Liver (tissue), 9 donors: ENCODE measurements around the gene TSHZ2. TPM values are rescaled to one million over a fixed set of nuclear protein-coding genes. Genes with fewer than 3 reads are reported as not detected.

ENCODE experiments used
- DNase-seq: peaks from one replicate; pipeline ENCODE4 v3.0.0-alpha.2; 2017; ENCODE audit warnings: low spot score
- H3K27ac ChIP-seq, 2 donors: one replicate each; pipeline ENCODE4 v1.7.0; 2013; ENCODE audit warnings: inconsistent platforms in 2 of 2, low read length in 2 of 2, control low read depth in 1 of 2, low read depth in 1 of 2, mild to moderate bottlenecking in 1 of 2
- H3K27me3 ChIP-seq, 4 donors: one replicate each; pipeline versions ENCODE4 v1.6.1 to v1.7.0; 2013; ENCODE audit warnings: low read length in 3 of 4, inconsistent platforms in 1 of 4, mild to moderate bottlenecking in 1 of 4, moderate library complexity in 1 of 4; ENCODE audit not compliant: control insufficient read depth in 4 of 4, insufficient read depth in 4 of 4
- H3K36me3 ChIP-seq, 4 donors: one replicate each; pipeline versions ENCODE4 v1.6.1 to v1.7.0; 2013; ENCODE audit warnings: low read length in 3 of 4, mild to moderate bottlenecking in 3 of 4, low read depth in 1 of 4, moderate library complexity in 1 of 4; ENCODE audit not compliant: control insufficient read depth in 4 of 4, insufficient read depth in 3 of 4
- H3K4me1 ChIP-seq, 4 donors: one replicate each; pipeline versions ENCODE4 v1.6.1 to v1.7.0; 2013; ENCODE audit warnings: low read length in 3 of 4, mild to moderate bottlenecking in 3 of 4, moderate library complexity in 1 of 4; ENCODE audit not compliant: control insufficient read depth in 4 of 4, insufficient read depth in 4 of 4
- H3K4me3 ChIP-seq, 3 donors: one replicate each; pipeline versions ENCODE4 v1.6.1 to v1.7.0; 2013; ENCODE audit warnings: low read length in 3 of 3, control low read depth in 1 of 3, low read depth in 1 of 3, mild to moderate bottlenecking in 1 of 3
- H3K9ac ChIP-seq, 2 donors: one replicate each; pipeline ENCODE4 v1.7.0; 2013; ENCODE audit warnings: low read length in 2 of 2, mild to moderate bottlenecking in 2 of 2, moderate library complexity in 2 of 2, control low read depth in 1 of 2, low read depth in 1 of 2
- H3K9me3 ChIP-seq, 4 donors: one replicate each; pipeline versions ENCODE4 v1.6.1 to v1.7.0; 2013; ENCODE audit warnings: low read length in 3 of 4; ENCODE audit not compliant: control insufficient read depth in 4 of 4
- ATF3 ChIP-seq: IDR thresholded peaks from 2 replicates; pipeline ENCODE4 v1.6.1; 2016; ENCODE audit warnings: antibody characterized with exemption
- CTCF ChIP-seq: fragments of 150-350 bp; IDR thresholded peaks from 2 replicates; pipeline ENCODE4 v1.5.1; 2017; ENCODE audit warnings: improper control_type of control experiment, low read depth, low read length; ENCODE audit not compliant: missing input control
- FOXA1 ChIP-seq: IDR thresholded peaks from 2 replicates; pipeline ENCODE4 v1.6.1; 2016; ENCODE audit warnings: antibody characterized with exemption
- FOXA2 ChIP-seq: IDR thresholded peaks from 2 replicates; pipeline ENCODE4 v1.6.1; 2016; ENCODE audit warnings: antibody characterized with exemption
- GABPA ChIP-seq, 2 donors: IDR thresholded peaks in 1 of 2; conservative IDR thresholded peaks in 1 of 2; 2 replicates each; pipeline ENCODE4 v1.6.1; 2016; ENCODE audit warnings: antibody characterized with exemption in 2 of 2, mild to moderate bottlenecking in 1 of 2, moderate library complexity in 1 of 2
- HNF4A ChIP-seq, 2 donors: conservative IDR thresholded peaks; 2 replicates each; pipeline ENCODE4 v1.6.1; 2016; ENCODE audit warnings: antibody characterized with exemption in 2 of 2, mild to moderate bottlenecking in 2 of 2
- HNF4G ChIP-seq: IDR thresholded peaks from 2 replicates; pipeline ENCODE4 v1.6.1; 2016; ENCODE audit warnings: antibody characterized with exemption
- MAX ChIP-seq: IDR thresholded peaks from 2 replicates; pipeline ENCODE4 v1.6.1; 2016; ENCODE audit warnings: antibody characterized with exemption
- NR2F2 ChIP-seq: IDR thresholded peaks from 2 replicates; pipeline ENCODE4 v1.6.1; 2016; ENCODE audit warnings: antibody characterized with exemption
- RAD21 ChIP-seq, 2 donors: IDR thresholded peaks; 2 replicates each; pipeline ENCODE4 v1.6.1; 2016; ENCODE audit warnings: antibody characterized with exemption in 2 of 2, mild to moderate bottlenecking in 2 of 2
- REST ChIP-seq: IDR thresholded peaks from 2 replicates; pipeline ENCODE4 v1.6.1; 2016; ENCODE audit warnings: antibody characterized with exemption, mild to moderate bottlenecking
- RXRA ChIP-seq, 2 donors: IDR thresholded peaks; 2 replicates each; pipeline ENCODE4 v1.6.1; 2017 to 2018; ENCODE audit warnings: antibody characterized with exemption in 2 of 2, mild to moderate bottlenecking in 1 of 2
- TAF1 ChIP-seq: conservative IDR thresholded peaks from 2 replicates; pipeline ENCODE4 v1.6.1; 2016; ENCODE audit warnings: antibody characterized with exemption, mild to moderate bottlenecking
- YY1 ChIP-seq: IDR thresholded peaks from 2 replicates; pipeline ENCODE4 v1.6.1; 2016; ENCODE audit warnings: antibody characterized with exemption, mild to moderate bottlenecking
- ZBTB33 ChIP-seq: IDR thresholded peaks from 2 replicates; pipeline ENCODE4 v1.6.1; 2016; ENCODE audit warnings: antibody characterized with exemption
- WGBS: extraction: QIAGEN DNeasy Blood & Tissue Kit; methylation state at CpG from one replicate; pipeline ENCODE4 v1.1.7; 2013; 5-methylcytosine and 5-hydroxymethylcytosine counted together
- polyA plus RNA-seq, 2 donors: library from polyadenylated mRNA; stranded (reverse) in 1 of 2; unstranded in 1 of 2; fragments of 200-250 nt in 1 of 2; fragments of >200 nt in 1 of 2; fragmentation: Nextera tagmentation in 1 of 2; extraction: Ambion mirVana in 1 of 2; gene quantifications; one replicate each; pipeline versions ENCODE4 v1.2.1 to v1.2.3, GENCODE V29; 2013 to 2015
- total RNA-seq, 2 donors: library from RNA; depleted of rRNA; stranded (reverse); fragments of >200 nt; gene quantifications; one replicate each; pipeline ENCODE4 v1.2.3, GENCODE V29; 2014
- donor health status: healthy.
- donor health status: healthy.
- donor health status: healthy.
- donor health status: healthy.
- donor health status: healthy.

The TSHZ2 gene
- total and polyA plus RNA-seq, 4 donors, result 2.9 to 11.3 (median 7.8) TPM

- Histone ChIP-seq H3K4me3 (no peak overlapping the region), H3K9ac (no peak overlapping the region), H3K9me3 (no peaks in the 10 kb centered on the region), H3K4me1 (no peaks in the 10 kb centered on the region), H3K27ac (no peak overlapping the region), H3K27me3 (no peaks in the 10 kb centered on the region), H3K36me3 (no peaks in the 10 kb centered on the region)
- WGBS, result 65% methylated on average over 4 of the region's 4 CpGs
- no peak for TF ChIP-seq ZBTB33
- no peak for TF ChIP-seq NR2F2
- TF ChIP-seq REST, result no peak
- TF ChIP-seq MAX, result no peak
- no peak for TF ChIP-seq RAD21 (IDR thresholded peaks at IDR 0.05)
- TF ChIP-seq HNF4G, result no peak
- TF ChIP-seq FOXA1, result no peak
- TF ChIP-seq CTCF, result no peak
- no peak for DNase-seq
Observed at GRCh38 chr20:53013847-53014246, 41.7 kb downstream of the TSHZ2 start.

- Histone ChIP-seq H3K9me3 (no peaks in the 10 kb centered on the region), H3K4me3 (no peak overlapping the region), H3K9ac (no peak overlapping the region), H3K36me3 (no peaks in the 10 kb centered on the region), H3K27me3 (no peaks in the 10 kb centered on the region), H3K4me1 (no peaks in the 10 kb centered on the region), H3K27ac (no peak overlapping the region)
- no peak for DNase-seq
- 99% methylated on average over 2 of the region's 2 CpGs for WGBS
- no peak for TF ChIP-seq MAX
- TF ChIP-seq FOXA2, result no peak
- no peak for TF ChIP-seq ATF3
- no peak for TF ChIP-seq NR2F2
- TF ChIP-seq RAD21 (IDR thresholded peaks at IDR 0.05), result no peak
- no peak for TF ChIP-seq CTCF
- no peak for TF ChIP-seq HNF4A (conservative IDR thresholded peaks at IDR 0.05)
- no peak for TF ChIP-seq ZBTB33
- TF ChIP-seq FOXA1, result no peak
- TF ChIP-seq TAF1, result no peak
- TF ChIP-seq RXRA (IDR thresholded peaks at IDR 0.05), result no peak
- no peak for TF ChIP-seq YY1
- TF ChIP-seq GABPA (IDR thresholded peaks at IDR 0.05 in 1 of 2, conservative IDR thresholded peaks at IDR 0.05 in 1 of 2), result no peak
Observed at GRCh38 chr20:53016071-53016470, 43.9 kb downstream of the TSHZ2 start.
